Measurements from ENCODE around the gene LYRM4.

LYRM4 gene

GRCh38 chr6:5260661-5261544 is at the start of gene LYRM4, which contains the start of gene FARS2:
Gene LYRM4 (minus strand): TSS chr6:5260950. CDS start chr6:5260733, 217 bp downstream.
Gene FARS2 (plus strand): TSS chr6:5261513.
- DNase-seq, result peak; percentile 36

- no peak for DNase-seq
These were observed 47.3 kb upstream of the LYRM4 start for GRCh38 chr6:5308066-5308465.

DNA sequence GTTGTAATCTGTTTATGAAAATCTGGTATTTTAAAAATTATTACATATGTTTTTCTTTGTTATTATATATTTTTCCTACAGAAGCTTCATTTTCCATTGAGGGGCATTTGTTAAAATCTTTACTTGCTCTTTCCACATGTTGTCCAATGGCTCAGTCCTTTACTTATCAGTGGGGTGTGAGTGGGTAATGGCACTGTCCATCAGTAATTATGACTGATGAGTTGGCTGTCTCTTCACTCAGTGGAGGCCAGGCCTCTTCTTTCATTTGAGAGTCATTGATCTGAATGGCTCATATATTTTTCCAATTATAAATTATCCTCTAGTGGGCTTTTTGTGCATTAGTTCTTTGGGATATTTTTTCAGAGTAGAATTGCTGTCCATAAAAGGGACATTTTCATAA is 46.3 kb upstream of the LYRM4 start:
- DNase-seq, result no peak

- DNase-seq, result no peak
These were observed 45.3 kb upstream of the LYRM4 start for GRCh38 chr6:5305968-5306626.

DNA sequence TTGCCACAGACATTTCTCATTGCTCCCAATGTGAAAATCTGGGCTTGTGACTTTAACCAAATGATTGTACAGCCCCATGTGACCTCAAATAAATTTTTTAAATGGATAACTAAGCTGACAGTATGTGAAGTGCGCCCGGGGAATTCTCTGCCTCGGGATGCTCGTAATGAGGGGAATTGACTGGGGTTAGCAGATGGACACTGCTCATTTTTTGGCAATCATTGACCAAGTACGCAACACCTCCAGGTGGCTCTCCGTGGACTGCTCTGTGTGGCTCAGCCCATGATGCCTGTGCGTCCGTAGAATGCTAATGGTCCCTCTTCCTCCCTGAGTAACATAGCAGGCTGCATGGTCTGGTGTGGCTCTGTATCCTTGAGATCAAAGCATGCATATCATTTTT is 42.9 kb upstream of the LYRM4 start:
- DNase-seq, result no peak

DNA sequence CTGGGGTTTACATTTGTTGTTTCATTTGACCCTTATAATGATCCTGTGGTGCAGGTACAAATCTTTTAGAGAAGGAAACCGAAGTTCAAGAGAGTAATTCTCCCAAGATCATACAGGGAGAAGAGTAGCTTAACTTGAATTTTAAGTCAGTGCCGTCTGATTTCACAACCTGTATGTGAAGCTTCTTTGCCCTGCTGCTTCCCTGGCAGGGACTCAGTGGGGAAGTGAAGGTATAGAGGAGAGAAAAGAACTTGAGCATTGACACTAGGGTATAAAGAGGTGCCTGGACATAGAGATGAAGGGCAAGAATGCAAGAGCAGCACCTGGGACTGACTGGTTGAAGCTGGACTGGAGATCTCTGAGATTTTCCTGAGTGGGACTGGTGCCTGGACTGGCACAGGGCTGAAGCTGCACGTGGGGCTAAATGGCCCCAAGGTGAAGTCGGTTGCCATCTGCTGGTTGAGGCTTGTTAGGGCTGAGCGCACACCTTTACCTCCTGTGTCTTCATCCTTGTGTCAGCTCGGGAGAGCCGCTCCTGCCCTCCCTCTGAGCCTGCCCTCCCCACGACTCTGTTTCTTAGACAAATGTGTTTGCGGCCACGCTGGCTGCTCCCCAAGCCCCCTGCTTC is 42.4 kb upstream of the LYRM4 start:
- DNase-seq, result no peak

DNA sequence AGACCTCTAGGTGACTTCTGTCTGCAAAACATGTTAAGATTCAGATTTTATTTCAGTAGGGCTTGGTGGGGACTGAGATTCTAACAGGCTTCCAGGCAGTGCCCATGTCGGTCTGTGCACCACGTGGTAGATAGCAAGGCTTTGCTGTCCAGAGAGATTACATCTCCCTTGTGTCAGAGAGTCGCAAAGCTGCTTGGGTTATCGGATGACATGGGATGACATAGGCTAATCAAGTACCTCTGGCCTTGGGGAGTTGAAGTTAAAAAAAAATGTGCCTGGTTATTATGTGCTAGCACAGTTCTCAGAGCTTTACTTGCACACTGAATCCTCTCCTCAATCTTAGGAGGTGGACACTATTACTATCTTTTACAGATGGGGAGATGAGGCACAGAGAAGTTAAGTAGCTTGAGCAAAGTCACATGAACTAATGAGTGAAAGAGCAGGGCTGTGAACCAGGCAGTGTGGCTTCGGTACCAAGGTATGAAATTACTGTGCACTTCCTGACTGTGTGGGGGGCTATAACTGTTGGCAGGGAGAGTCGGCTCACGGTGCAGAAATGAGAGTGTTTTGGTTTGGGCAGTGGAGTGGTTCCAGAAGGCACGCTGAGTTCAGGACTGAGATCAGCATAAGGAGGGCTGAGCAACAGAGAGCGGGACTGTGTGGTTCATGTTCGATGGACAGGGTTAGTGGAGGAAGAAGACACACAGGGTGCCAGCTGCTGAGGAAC is 41.6 kb upstream of the LYRM4 start:
- DNase-seq, result no peak

- DNase-seq, result no peak
These were observed 39.5 kb upstream of the LYRM4 start for GRCh38 chr6:5300206-5300764.

DNA sequence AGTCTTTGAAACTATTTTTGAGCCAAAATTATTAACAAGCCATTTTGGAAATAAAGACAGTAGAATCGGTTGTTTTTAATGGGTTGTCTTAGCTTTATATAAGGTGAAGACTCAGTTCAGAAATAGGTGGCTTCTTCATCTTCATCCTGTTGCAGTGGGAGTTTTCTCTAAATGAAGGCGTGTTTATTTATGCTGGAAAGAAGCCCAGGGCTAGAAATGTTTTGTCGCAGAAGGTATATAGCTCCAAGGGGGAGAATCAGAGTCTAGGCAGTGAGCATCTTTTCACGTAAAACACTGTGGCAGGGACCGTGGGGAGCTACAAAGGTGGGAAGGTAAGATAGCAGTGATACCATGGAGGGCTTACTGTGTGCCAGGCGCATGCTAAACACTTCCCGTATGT is 34.9 kb upstream of the LYRM4 start:
- DNase-seq, result no peak

DNA sequence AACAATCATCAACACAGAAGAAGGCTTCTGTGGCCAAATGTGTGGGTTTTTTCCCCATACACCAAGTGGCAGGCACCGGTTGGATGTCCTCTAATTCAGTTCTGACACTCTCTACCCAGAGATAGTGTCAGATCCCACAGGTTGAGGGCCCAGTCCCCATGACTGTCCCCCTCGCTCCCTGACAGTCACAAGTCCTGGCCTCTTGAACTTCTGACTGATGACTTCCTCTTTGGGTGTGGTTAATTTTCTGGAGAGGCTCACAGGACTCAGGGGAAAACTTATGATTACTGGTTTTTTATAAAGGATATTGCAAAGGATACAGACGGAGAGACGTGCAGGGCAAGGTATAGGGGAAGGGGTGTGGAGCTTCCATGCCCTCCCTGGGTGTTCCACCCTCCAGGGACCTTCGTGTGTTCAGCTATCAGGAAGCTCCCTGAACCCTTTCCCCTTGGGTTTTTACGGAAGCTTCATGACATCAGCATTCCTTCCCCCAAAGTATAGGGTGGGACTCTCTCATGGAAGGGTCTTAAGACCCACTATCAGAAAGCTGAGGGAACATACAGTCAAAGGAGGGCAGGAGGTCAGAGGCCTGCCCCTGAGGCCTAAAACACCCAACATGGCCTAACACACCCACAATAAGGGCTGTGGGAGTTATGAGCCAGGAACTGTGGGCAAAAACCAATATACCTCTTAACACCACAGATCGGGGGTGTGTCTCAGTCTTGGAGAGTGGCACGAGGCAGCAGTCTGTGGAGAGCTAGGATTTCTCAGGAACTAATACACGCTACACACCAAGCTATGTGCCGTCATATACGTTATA is 33.9 kb upstream of the LYRM4 start:
- no peak for DNase-seq

DNA sequence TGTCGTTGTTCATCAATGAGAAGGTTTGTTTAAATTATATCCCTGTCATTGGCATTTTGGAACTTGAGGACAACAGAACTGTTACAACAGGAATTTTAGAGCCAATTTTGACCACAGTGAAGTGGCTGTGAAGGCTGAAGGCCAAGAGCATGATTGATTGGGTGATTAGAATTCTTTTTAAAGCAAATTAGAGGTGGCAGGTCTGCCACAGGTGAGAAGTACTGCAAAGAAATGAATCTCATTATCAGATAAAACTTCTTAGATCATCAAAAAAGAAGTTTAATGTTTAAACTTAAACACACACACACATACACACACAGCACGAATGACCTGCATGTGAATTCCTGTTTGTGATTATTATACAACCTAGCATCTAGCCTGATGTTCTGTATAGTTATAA is 32.9 kb upstream of the LYRM4 start:
- no peak for DNase-seq

DNA sequence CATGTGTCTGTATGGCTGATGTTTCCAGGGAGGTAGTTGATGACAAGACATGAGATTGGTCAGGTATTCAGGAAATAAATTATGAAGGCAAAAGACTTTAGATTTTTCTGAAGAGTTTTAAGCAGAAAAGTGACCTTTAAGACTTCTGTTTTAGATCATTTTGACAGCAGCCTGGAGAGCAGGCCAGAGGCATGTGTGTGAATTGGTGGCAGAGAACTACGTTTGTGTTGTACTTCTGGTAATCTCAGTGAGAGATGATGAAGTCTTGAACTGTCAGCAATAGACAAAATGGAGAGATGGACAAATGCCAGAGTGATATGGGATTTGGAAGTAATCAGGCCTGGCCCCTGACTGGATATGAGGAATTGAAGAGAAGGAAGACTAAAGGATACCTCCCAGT is 31.4 kb upstream of the LYRM4 start:
- DNase-seq, result no peak

DNA sequence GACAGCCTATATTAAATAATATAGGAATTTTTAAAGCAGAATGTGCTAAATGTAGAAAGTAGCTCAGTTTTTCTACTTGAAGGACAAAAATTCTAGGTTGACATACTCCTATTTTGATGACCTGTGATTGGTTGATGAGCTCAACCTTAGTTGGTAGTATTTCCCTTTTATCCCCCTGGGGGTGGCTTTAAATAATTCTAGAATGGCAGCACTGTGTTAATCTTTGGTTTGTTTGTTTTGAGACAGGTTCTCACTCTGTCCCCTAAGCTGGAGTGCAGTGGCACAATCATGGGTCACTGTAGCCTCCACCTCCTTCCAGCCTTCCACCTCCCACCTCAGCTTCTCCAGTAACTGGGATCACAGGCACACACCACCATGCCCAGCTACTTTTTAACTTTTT is 29.8 kb upstream of the LYRM4 start:
- DNase-seq, result no peak

- no peak for DNase-seq
These were observed 29.3 kb upstream of the LYRM4 start for GRCh38 chr6:5290097-5290496.

DNA sequence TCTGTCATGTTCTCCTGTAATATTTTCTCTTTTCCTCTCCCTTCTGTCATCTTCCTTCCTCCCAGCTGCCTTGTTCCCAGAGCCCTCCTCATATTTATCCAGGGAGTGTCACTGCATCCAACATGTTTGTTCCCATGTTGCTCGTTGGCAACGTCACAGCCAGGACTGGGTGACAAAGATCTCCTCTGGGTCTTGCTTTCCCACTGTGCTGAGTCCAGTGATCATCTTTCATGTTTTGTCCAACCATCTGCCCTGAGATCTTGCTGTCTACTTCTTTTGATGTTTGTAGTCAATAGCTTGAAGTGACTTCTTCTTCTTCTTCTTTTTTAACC is 27.2 kb upstream of the LYRM4 start:
- no peak for DNase-seq

DNA sequence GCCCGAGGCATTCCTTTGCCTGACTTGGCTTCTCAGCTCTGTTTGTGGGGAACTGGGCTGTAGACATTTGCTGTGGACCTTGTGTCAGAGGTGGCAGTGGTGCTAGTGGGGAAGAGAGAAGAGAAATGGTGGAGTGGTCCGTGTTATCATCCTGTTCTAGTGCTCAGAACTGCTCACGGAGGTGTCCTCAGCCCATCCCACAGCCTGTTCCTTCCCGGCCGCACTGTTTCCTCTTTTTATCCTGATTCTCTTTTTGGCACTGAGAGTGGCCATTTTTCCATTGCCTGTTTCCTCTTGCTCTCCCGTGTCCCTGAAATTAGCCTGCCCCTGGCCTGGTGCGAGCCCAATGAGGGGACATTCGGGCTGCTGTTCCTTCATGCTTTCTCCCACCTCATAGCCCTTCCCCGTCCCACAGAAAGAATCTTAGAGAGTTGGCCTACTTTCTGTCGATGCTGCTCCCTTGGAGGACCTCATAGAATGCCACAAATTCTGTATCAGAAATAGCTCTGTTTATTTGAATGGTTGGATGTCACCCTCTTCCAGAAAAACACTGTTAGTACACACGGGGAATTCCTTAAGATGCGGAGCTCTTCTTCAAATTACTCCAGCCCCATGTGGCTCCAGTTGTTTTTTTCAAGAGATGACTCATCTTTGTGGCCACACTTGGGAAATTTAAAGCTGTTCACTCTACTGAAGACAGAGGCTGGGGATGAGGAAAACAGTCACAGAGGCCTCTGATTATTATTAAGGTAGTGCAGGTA is 26.6 kb upstream of the LYRM4 start:
- DNase-seq, result no peak

DNA sequence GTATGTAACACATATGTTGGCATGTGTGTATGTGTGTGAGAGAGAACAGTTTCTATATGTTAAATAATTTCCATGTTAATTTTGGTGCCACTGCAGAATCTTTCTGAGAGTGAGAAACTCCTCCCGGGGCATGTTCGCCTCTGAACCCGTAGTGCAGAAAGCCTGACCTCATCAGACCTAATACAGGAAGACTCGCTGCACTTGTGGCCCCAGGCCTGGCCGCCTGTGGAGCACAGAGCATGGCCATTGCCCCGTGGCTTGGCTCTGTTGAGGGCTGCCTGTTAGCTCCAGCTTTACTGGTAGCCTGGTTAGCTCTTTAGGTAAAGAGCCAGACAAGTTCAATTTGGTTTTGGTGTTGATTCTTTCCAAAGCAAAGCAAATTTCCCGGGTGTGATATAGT is 26.0 kb upstream of the LYRM4 start:
- DNase-seq, result no peak

DNA sequence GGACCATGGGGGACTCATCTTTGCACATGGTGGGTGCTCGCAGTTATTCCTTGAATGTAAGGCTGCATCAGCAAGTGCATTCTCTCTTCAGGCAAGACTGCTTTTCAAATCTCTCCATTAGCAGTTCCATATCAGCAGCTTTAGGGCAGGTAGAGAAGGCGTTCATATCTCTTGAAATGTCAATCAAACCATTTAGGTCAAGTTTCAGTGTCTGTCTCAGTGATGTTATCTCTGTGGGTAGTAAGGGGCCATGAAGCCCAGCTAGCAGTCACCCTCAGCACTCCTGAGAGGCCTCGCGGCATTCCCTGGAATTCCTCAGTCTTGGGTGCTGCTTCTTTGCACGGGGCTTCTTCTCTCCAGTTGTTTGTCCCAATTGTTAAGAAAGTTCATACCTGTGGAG is 24.8 kb upstream of the LYRM4 start:
- DNase-seq, result no peak

GRCh38 chr6:5285081-5285480 is 24.3 kb upstream of the LYRM4 start:
- DNase-seq, result no peak

GRCh38 chr6:5282191-5282623 is 21.5 kb upstream of the LYRM4 start:
- DNase-seq, result no peak

DNA sequence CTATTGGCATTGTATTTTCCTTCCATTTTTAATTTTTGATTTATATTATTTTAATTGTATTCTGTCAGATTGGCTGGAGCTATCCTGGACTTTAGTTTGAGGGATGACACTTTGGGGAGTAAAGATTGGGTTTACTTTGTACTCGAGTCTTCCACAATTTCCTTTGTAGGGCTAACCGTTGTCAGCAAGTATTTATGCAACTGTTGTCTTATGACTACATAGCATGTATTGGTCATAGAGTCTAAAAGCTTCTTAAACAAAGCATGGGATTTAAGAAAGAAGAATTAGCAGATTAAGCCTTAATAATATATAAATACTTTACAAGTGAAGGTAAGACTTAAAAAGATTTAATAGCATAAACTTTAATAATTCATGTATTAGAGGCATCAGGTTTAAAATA is 20.2 kb upstream of the LYRM4 start:
- DNase-seq, result no peak

All from SIG-M5 (cell line).